Astrocyte of the spinal cord (primary cell): ENCODE data around the gene CARD8.
A peak's percentile ranks its signal among the peaks of the same experiment; 100 is the strongest.
"Not testable (repeated sequence)": the region's sequence is repeated elsewhere in the genome, so short reads cannot be mapped to it uniquely, and the experiment has no call there.

Experiments
- DNase-seq: peaks from one replicate; pipeline ENCODE4 v3.0.0; 2011; ENCODE audit warnings: low read depth, low spot score
- H3K4me3 ChIP-seq: 2 replicates; pipeline ENCODE4 v1.5.1; 2011; ENCODE audit warnings: low read depth, mild to moderate bottlenecking, low read length, moderate library complexity
- in situ Hi-C: cut with HindIII; loops from 2 replicates; pipeline ENCODE4 v1.10.0; 2017; ENCODE audit warnings: low sequenced_read_pairs
- TF ChIP-seq, protein P1 (sequence below): IDR thresholded peaks from 2 replicates; pipeline ENCODE4 v1.5.1; 2012; ENCODE audit warnings: low read depth, mild to moderate bottlenecking, low read length, inconsistent platforms

CARD8 gene

GRCh38 chr19:48296963-48297734 is 41.4 kb upstream of the CARD8 start:
- in situ Hi-C loops = no loop called here
- no peak overlapping the region for H3K4me3 ChIP-seq
- no peak for DNase-seq
- TF ChIP-seq, protein P1, sequence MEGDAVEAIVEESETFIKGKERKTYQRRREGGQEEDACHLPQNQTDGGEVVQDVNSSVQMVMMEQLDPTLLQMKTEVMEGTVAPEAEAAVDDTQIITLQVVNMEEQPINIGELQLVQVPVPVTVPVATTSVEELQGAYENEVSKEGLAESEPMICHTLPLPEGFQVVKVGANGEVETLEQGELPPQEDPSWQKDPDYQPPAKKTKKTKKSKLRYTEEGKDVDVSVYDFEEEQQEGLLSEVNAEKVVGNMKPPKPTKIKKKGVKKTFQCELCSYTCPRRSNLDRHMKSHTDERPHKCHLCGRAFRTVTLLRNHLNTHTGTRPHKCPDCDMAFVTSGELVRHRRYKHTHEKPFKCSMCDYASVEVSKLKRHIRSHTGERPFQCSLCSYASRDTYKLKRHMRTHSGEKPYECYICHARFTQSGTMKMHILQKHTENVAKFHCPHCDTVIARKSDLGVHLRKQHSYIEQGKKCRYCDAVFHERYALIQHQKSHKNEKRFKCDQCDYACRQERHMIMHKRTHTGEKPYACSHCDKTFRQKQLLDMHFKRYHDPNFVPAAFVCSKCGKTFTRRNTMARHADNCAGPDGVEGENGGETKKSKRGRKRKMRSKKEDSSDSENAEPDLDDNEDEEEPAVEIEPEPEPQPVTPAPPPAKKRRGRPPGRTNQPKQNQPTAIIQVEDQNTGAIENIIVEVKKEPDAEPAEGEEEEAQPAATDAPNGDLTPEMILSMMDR = no peak

DNA sequence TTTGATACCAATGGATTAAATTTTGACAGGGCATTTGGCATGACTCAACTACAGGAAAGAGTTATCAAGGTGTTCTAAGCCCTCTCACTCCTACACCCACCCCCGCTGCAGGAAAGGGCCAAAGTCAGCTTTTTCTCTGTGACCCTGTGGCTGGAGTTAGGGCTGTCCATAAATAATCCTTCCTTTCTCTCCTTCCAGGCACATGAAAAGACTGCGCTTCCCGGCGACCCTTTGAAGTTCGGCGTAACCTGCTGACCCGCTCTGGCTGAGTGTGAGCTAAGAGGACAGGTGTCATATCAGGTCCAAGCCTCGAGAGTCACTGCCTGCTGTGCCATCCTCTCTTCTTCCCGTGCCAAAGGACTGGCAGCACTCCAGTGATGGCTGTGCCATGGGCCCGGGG is 39.7 kb upstream of the CARD8 start:
- in situ Hi-C loops = no loop called here
- no peak overlapping the region for H3K4me3 ChIP-seq
- no peak for DNase-seq
- TF ChIP-seq, protein P1 = no peak

DNA sequence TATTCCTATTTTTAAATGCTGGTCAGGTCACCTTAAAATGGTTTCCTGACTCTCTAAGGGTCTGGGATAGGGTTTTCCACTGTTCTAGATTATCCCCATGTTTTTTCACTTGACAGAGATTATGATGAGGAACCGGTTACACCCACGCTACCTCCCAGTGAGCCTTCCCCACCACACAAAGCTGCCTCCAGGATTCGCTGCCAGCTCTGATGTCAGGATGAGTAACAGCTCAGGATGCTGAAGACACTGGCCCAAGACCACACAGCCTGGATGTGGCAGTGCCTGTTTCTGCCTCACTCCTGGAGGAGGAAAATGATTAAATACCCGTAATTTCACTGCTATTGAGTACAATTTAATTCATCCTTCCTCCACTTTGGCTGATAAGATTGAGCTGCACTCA is 37.1 kb upstream of the CARD8 start:
- in situ Hi-C loops = no loop called here
- TF ChIP-seq, protein P1 = no peak
- H3K4me3 ChIP-seq = no peak overlapping the region
- peak; percentile 82 for DNase-seq

GRCh38 chr19:48291489-48291815 is 35.7 kb upstream of the CARD8 start:
- H3K4me3 ChIP-seq, in situ Hi-C loops, DNase-seq: not testable (repeated sequence)

GRCh38 chr19:48290771-48291488 is 35.2 kb upstream of the CARD8 start:
- in situ Hi-C loops = no loop called here
- TF ChIP-seq, protein P1 = peak; percentile 97

GRCh38 chr19:48290401-48290770 is 34.7 kb upstream of the CARD8 start:
- peak; percentile 81 for DNase-seq
- peak overlapping the region; percentile 47 for H3K4me3 ChIP-seq
- in situ Hi-C loops = no loop called here
- TF ChIP-seq, protein P1 = peak; percentile 41

More at GRCh38 chr19:48290771-48291488, 35.2 kb upstream of the CARD8 start:
- peak overlapping the region; percentile 47 for H3K4me3 ChIP-seq
- DNase-seq = peak; percentile 89

- no peak overlapping the region for H3K4me3 ChIP-seq
- no peak for DNase-seq
- TF ChIP-seq, protein P1 = no peak
- in situ Hi-C loops = no loop called here
These were observed 32.0 kb upstream of the CARD8 start for GRCh38 chr19:48287748-48288147.
